Renal pelvis (tissue), 12 donors: ENCODE measurements around the gene EPOP. TPM values are rescaled to one million over a fixed set of nuclear protein-coding genes. Genes with fewer than 3 reads are reported as not detected.

ENCODE experiments used
- DNase-seq: peaks from one replicate; pipeline ENCODE4 v3.0.0-alpha.2; 2013
- long read RNA-seq, 16 experiments: transcript quantifications; one replicate each; lab custom pipeline, GENCODE V29; 2026
- polyA plus RNA-seq, 3 donors: library from polyadenylated mRNA; unstranded; fragments of 120-200 nt; gene quantifications; one replicate each; pipeline ENCODE4 v1.2.1, GENCODE V29; 2013; ENCODE audit not compliant: insufficient read length in 3 of 3

Gene EPOP
- 1 to 10 TPM; 1.6 to 1.7 (median 1.7) TPM for polyA plus RNA-seq
- long read RNA-seq, donor 1, partial matches to known transcripts: 0 of 2 reads
- long read RNA-seq, donor 1, other reads (novel, unspliced or antisense): 0 of 2 reads
- long read RNA-seq, donor 2, partial matches to known transcripts: 0 of 2 reads
- long read RNA-seq, donor 2, other reads (novel, unspliced or antisense): 0 of 2 reads
- long read RNA-seq, donor 3, partial matches to known transcripts: 0 of 2 reads
- long read RNA-seq, donor 3, other reads (novel, unspliced or antisense): 0 of 2 reads
- long read RNA-seq, donor 4: 0 reads
- long read RNA-seq, donor 5: 0 reads
- long read RNA-seq, donor 6, partial matches to known transcripts: 0 of 1 reads
- long read RNA-seq, donor 6, other reads (novel, unspliced or antisense): 0 of 1 reads
- long read RNA-seq, donor 7, partial matches to known transcripts: 0 of 1 reads
- long read RNA-seq, donor 7, other reads (novel, unspliced or antisense): 0 of 1 reads
- long read RNA-seq, donor 8, partial matches to known transcripts: 0 of 1 reads
- long read RNA-seq, donor 8, other reads (novel, unspliced or antisense): 0 of 1 reads
- long read RNA-seq, donor 9, partial matches to known transcripts: 0 of 2 reads
- long read RNA-seq, donor 9, other reads (novel, unspliced or antisense): 0 of 2 reads
- long read RNA-seq, donor 10, partial matches to known transcripts: 0 of 2 reads
- long read RNA-seq, donor 10, other reads (novel, unspliced or antisense): 0 of 2 reads
- long read RNA-seq, donor 11, partial matches to known transcripts: 0 of 2 reads
- long read RNA-seq, donor 11, other reads (novel, unspliced or antisense): 0 of 2 reads
- long read RNA-seq, donor 12, partial matches to known transcripts: 0 of 3 reads
- long read RNA-seq, donor 12, other reads (novel, unspliced or antisense): 0 of 3 reads
- long read RNA-seq, donor 13, partial matches to known transcripts: 0 of 4 reads
- long read RNA-seq, donor 13, other reads (novel, unspliced or antisense): 0 of 4 reads
- long read RNA-seq, donor 14: 0 reads
- long read RNA-seq, donor 15: 0 reads
- long read RNA-seq, donor 16, partial matches to known transcripts: 0 of 4 reads
- long read RNA-seq, donor 16, other reads (novel, unspliced or antisense): 0 of 4 reads

DNA sequence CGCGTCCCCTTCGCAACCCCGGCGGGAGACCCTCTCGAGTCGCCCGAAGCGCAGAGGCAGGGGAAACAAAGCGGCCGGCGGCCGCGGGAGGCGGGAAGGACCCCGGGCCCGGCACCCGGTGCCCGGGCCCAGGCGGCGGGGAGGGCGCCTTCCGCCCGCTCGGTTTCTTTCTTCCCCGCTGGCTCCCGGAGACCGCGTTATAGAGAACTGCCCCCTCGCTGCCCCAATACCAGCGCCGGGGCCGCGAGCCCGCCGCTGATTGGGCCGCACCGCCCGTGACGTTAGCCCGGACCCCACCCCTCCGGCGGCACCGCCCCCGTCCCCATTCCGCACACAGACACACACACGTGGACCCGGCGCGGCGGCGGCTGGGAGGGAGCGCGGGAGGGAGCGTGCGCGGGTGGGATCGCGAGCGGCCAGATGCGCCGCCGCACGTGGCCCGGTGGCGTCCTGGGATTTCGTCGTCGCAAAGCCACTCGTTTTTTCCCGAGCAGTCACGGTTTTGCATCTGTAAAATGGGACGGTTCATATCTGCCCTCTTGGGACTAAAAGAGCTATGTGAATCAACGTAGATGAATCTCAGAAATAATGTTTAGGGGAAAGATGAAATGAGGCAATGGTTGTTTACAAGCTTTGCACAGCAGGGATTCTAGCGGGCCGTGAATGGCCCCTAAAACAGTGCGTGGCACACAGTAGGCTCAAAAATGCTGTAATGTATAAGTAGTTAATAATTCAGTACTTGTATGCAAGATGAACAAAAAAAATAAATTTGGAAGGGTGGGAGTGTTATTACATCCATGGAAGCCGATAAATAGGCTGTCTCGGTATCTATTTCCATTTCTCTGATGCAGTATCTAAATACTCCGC is at the start of gene EPOP:
Gene EPOP (minus strand): TSS at position 209 of the 867 bp plus-strand sequence. CDS start 462 bp downstream, outside the sequence.
- peak; percentile 79 for DNase-seq

DNA sequence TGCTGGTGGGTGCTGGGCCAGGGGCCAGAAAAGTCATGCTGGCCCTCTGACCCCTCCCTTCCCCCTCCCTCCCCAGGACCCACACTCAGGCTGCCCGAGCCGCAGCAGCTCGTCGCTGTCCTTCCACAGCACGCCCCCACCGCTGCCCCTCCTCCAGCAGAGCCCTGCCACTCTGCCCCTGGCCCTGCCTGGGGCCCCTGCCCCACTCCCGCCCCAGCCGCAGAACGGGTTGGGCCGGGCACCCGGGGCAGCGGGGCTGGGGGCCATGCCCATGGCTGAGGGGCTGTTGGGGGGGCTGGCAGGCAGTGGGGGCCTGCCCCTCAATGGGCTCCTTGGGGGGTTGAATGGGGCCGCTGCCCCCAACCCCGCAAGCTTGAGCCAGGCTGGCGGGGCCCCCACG is 47.0 kb upstream of the EPOP start:
- no peak for DNase-seq

DNA sequence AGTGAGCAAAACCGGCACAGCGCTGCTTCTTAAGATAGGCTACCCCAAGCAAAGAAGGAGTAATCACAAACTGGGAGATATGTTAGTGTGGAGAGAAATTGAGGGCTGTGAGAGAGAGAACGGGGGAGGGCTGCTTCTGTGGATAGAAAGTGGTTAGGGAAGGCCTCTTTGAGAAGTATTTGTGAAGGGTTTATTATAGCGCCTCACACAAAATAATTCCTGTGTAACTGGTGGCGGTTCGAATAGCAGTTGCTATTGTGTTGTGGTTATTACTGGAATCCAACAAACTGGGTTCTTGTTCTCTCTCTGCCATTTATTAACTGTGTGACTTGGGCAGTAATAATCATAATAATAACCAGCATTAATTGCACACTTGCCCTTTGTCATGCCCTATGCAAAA is 46.2 kb upstream of the EPOP start:
- no peak for DNase-seq

DNA sequence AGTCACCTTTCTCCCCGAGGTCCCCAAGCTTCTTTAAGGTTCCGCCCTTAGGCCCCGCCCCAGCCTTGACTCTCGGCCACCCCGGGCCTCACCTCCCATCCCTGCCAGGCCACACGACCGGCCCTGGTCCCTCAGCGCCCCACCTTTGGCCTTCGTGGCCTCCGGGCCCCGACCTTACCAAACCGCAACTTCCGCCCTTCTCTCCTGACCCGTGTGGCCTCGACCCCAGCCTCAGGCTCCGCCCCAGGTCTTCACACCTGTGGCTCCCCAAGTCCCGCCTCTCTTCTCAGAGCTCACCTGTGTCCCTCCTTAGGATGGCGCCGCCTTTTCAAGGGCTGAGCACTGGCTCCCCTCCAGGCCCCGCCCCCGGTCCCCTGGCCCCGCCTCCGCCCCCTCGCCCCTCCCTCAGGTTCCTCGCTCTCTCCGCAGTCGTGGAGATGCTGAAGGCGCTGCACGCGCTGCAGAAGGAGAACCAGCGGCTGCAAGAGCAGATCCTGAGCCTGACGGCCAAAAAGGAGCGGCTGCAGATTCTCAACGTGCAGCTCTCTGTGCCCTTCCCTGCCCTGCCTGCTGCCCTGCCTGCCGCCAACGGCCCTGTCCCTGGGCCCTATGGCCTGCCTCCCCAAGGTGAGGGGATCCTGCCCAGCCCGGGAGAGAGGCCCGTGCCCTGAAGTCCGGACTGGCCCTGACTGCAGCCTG is 45.3 kb upstream of the EPOP start:
- no peak for DNase-seq

DNA sequence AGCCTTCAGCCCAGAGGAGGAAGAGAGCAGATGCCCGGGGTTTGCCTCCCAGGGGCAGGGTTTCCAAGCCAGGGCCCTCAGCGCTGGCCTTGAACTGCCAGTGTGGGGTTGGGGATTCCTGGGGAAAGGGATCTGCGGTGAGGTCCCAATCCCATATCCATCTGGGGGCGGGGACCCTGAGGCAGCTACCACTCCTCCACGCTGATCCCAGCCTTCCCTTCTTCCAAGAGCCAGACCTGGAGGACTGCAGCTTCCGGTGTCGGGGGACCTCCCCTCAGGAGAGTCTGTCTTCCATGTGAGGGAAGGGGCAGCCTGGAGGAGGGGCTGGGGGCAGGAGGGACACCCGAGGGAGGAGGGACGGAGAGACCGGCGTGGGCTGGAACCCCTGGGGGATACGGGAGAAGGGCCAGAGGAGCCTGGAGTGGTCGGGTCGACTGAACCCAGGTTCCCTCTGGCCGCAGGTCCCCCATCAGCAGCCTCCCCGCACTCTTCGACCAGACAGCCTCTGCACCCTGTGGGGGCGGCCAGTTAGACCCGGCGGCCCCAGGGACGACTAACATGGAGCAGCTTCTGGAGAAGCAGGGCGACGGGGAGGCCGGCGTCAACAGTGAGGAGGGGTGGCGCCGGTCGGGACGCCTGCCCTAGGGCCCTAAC is 44.7 kb upstream of the EPOP start:
- DNase-seq: no peak

DNA sequence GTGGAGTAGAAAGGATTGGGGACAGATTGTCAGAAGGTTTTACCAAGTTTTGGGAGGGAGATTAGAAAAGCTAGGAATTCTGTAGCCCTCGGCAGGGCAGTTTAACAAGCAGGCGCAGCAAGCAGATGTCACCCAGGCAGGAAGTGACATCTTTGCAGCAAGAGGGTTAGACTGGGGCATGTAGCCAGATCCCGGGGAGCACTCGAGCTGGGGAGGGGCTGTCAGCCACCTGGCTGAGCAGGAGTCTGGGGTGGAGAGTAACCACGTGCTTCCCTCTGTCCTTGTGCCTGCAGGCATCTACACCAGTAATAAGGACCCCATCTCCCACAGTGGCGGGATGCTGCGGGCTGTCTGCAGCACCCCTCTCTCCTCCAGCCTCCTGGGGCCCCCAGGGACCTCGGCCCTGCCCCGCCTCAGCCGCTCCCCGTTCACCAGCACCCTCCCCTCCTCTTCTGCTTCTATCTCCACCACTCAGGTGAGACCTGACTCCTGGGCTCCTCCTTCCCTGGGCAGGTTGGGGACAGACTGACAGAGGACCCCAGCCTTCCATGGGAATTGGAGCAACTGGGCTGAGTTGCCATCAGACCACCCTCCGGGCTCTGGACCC is 42.5 kb upstream of the EPOP start:
- no peak for DNase-seq

DNA sequence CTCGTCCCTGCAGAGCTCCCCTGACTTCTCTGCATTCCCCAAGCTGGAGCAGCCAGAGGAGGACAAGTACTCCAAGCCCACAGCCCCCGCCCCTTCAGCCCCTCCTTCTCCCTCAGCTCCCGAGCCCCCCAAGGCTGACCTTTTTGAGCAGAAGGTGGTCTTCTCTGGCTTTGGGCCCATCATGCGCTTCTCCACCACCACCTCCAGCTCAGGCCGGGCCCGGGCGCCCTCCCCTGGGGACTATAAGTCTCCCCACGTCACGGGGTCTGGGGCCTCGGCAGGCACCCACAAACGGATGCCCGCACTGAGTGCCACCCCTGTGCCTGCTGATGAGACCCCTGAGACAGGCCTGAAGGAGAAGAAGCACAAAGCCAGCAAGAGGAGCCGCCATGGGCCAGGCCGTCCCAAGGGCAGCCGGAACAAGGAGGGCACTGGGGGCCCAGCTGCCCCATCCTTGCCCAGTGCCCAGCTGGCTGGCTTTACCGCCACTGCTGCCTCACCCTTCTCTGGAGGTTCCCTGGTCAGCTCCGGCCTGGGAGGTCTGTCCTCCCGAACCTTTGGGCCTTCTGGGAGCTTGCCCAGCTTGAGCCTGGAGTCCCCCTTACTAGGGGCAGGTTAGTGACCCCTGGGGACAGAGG is 41.7 kb upstream of the EPOP start:
- DNase-seq: no peak

DNA sequence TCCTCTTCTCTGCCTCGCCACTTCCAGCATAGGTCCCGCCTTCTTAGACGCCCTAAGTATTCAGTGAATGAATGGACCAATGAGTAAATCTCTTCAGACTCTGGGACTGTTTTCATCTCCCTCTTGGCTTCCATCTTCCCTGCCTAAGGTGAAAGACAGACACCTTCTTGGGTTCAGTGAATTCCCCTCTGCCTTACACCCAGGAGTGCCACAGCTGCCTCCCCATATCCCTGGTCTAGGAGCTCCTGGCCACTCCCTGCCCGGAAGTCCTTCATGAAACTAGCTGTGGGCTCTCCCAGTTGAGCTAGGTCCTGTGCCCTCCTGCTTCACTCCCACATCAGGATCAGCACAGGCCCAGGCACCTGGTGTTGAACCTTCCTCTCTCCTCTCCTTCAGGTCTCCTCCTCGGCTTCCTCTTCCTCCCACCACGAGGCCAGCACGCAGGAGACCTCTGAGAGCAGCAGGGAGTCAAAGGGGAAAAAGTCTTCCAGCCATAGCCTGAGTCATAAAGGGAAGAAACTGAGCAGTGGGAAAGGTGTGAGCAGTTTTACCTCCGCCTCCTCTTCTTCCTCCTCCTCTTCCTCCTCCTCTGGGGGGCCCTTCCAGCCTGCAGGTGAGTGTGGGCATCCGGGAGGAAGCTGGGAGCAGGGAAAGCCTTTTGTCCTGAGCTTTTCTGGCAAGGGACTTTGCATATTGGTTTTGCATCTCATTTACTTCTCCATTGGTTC is 40.6 kb upstream of the EPOP start:
- no peak for DNase-seq

DNA sequence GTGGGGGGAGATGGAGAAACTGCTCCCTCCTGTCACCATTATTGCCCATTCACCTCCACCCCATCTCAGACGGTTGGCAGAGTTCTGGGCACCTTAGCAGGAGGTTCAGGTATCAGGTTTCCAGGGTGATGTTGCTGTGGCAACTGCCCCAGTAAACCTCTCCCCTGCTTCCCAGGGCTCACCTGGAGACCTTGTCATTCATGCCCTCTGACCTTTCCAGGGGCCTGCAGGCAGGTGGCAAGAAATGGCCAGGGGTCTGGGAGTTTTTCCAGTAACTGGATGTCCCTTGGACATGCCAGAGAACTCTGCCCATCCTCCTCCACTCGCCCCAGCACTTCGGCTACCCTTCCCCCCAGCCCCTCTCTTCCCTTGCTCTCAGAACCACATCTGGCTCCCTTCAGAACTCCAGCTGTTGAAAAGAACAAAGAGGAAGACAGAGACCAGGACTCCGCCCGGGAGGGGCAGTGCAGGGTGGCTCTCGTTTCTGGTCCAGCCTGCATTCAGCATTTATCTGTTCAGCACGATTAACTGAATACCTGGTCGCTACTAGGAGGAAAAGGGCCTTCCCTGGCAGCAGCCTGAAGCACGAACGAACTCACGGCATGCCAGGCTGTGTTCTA is 38.8 kb upstream of the EPOP start:
- no peak for DNase-seq

DNA sequence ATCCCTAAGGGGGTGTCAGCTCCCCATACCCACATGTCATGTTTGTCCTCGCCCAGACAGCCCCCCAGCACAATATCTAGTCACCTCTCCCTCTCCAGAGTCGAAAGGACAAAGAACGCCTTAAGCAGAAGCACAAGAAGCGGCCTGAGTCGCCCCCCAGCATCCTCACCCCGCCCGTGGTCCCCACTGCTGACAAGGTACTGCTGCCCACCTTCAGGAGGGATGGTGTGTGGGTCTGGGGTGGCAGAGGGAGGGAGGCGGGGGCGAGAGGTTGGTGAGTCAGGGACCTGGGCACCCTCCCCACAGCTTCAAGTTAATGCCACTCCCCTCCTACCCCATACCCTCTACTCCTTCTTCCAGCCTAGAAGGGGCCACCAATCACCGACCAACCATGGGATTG is 37.8 kb upstream of the EPOP start:
- DNase-seq: no peak

DNA sequence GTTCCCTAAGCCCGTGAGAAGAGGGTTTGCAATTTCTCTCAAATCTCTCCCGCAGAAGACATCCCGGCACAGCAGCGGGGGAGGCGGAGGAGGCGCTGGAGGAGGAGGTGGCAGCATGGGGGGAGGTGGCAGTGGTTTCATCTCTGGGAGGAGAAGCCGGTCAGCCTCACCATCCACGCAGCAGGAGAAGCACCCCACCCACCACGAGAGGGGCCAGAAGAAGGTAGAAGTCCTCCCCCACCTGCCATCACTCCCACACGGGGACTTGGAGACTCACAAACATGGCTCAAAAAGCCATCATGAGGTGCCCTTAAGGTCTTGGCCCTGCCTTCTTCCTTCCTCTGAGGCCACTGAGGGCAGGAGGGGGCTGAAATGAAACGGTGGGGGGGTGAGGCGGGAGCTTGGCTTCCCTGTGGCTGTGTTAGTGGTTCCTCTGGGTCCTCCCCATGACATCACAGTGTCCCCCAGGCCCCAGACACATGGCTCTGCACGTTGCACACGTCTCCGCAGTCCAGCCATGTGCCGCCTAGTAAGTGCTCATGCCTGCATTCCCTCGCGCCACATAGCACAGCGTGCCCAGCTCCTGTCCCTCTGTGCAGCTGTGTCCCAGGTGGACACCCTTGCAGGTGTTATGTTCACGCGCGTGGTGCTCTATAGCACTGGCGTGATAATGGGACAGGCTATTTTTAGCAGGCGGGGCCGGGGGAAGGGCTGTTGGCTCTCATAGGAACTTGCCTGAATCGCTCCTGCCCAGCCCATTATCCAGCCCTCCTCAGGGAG is 37.2 kb upstream of the EPOP start:
- DNase-seq: no peak

DNA sequence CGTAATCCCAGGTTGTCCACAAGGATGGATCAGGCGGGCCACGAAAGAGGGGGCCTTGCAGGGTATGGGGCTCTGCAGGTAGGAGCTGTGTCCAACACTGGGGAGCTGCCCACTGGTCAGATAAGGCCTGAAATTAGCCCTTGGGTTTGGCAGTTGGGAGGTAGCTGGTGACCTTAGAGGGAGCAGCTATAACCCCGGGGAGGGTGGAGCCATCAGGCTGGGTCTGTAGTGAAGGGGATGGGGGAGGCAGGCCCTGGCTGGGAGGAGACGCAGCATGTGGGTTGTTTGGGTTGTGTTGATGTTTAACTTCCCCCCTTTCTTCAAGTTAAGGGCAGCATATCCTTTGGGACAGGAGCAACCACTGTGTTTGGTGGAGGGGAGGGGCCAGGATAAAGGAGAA is 36.2 kb upstream of the EPOP start:
- no peak for DNase-seq

DNA sequence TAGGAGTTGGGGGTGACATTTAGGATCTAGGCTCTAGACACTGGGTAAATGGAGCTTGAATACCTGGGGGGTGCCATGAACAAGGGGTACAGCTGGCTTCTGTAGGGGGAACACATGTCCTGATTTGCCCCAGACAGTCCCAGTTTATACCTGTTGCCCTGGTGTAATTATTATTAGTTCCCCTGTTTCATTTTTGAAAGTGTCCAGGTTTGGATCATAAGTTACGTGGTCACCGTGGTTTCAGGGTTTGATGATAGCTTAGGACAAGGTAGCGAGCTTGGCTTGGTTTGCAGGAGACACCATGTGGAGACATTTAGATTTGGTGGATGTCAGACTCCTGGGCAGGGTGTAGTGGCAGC is 35.8 kb upstream of the EPOP start:
- DNase-seq: no peak

DNA sequence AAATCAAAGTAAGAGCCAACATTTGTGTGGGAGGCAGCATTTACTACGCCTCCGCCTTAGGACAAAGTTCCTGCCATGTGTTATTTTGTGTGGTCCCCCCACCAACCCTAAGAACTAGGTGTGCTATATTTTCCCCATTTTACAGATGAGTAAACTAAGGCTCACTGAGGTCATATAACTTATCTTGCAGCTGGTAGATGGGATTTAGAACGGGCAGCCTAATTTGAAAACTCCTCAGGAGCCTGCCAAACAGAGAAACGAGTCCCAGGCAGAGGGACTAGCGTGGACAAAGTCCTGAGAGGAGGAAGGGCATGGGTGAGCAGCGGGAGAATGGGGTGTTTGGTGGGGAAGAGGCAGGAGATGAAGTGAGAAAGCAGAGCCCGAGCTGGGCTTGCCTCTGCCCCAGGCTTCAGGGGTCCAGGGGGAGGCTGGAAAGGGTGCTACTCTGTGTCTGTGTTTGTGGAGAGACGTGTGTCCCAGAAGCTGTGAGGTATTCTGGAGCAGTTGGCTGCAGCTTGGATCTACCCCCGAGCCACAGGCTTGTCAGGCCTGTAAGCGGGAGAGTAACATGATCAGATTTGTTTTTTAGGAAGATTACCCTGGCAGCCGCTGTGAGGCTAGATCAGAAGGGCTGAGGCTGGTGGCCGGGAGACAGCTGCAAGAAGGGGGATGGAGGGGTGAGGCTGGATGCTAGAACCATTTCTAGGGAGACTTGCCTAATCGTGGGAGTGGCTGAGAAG is 35.3 kb upstream of the EPOP start:
- DNase-seq: no peak

DNA sequence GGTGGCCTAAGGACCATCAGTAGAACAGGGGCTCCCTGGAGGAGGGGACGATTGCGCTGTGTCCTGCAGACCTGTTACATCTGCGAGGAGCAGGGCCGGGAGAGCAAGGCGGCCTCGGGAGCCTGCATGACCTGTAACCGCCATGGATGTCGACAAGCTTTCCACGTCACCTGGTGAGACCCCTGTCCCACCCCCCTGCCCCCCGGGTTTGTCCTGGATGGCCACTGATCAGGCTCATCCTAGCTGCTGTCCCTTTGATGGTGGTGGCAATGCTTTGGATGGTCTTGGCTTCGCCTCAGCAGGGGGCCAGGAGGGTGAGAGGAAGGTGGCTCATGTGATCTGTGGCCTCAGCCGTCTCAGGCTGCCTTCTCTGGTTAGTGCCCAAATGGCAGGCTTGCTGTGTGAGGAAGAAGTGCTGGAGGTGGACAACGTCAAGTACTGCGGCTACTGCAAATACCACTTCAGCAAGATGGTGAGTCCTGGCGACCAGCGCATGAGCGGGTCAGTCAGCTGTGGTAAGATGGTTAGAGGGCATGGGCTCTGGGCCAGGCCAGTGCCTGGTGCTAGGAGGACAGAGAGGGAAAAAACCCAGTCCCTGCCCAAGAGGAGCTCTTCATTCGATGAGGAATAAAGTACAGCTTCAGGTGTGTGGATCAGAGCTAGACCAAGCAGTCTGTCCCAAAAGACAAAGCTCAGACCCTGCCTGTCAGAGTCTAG is 34.5 kb upstream of the EPOP start:
- DNase-seq: no peak
